Testis (tissue), 3 donors: ENCODE results near the gene TMEM203. TPM values are rescaled to one million over a fixed set of nuclear protein-coding genes. Genes with fewer than 3 reads are reported as not detected.

Source experiments
- DNase-seq: peaks from one replicate; pipeline ENCODE4 v3.0.0-alpha.2; 2019
- H3K27ac ChIP-seq, 2 donors: fragments of 200-600 bp; sonication (generic); one replicate each; pipeline ENCODE4 v1.5.1; 2019
- H3K27me3 ChIP-seq: fragments of 200-600 bp; sonication (generic); one replicate; pipeline ENCODE4 v1.5.1; 2019
- H3K36me3 ChIP-seq: fragments of 200-600 bp; sonication (generic); one replicate; pipeline ENCODE4 v1.5.1; 2017; ENCODE audit warnings: low read depth; ENCODE audit errors: missing control alignments
- H3K4me1 ChIP-seq: fragments of 200-600 bp; sonication (generic); one replicate; pipeline ENCODE4 v1.5.1; 2019
- H3K4me3 ChIP-seq, 2 donors: fragments of 200-600 bp; sonication (generic); one replicate each; pipeline ENCODE4 v1.5.1; 2017 to 2019
- H3K9me3 ChIP-seq: fragments of 200-600 bp; sonication (generic); one replicate; pipeline ENCODE4 v1.5.1; 2017
- CTCF ChIP-seq, 3 experiments: fragments of 450-650 bp in 2 of 3; fragments of 200-600 bp in 1 of 3; sonication (generic) in 1 of 3; IDR thresholded peaks; one replicate each; pipeline ENCODE4 v1.5.1; 2016 to 2019; ENCODE audit warnings: antibody characterized with exemption in 3 of 3, mild to moderate bottlenecking in 2 of 3, moderate library complexity in 1 of 3
- POLR2A ChIP-seq: fragments of 450-650 bp; IDR thresholded peaks from one replicate; pipeline ENCODE4 v1.6.1; 2017; ENCODE audit warnings: antibody characterized with exemption, mild to moderate bottlenecking, moderate library complexity
- WGBS, 2 donors: methylation state at CpG; one replicate each; pipeline ENCODE4 v1.1.5; 2018; 5-methylcytosine and 5-hydroxymethylcytosine counted together
- intact Hi-C: fragments of 100-400 bp; cut with DNase I; formaldehyde crosslinking; loops from one replicate; pipeline ENCODE4 v1.15.1; 2023; ENCODE audit warnings: low total_unique reads
- polyA plus RNA-seq: library from polyadenylated mRNA; stranded (reverse); fragments of 350-450 nt; fragmentation: Illumina TruSeq; extraction: RNeasy Lipid Tissue Mini Kit (QIAGEN cat#74804); gene quantifications from one replicate; pipeline ENCODE4 v1.2.3, GENCODE V29; 2014; ENCODE audit warnings: low read depth, low replicate concordance; ENCODE audit not compliant: insufficient read depth
- total RNA-seq, 2 donors: library from RNA; depleted of rRNA; stranded (reverse); fragments of >200 nt; gene quantifications; one replicate each; pipeline ENCODE4 v1.2.3, GENCODE V29; 2016

Gene TMEM203
- total and polyA plus RNA-seq, 3 donors from 2014 or later, result 36.3 to 51.2 (median 48.0) TPM

GRCh38 chr9:137225699-137226331, 20.4 kb upstream of the TMEM203 start:
- intact Hi-C loops, result loop anchor here (10.0 kb wide), 1 partner anchor 111 kb away; the partner anchor contains the start of gene DPP7
- DNase-seq, result no peak
- no peaks in the 10 kb centered on the region for H3K9me3 ChIP-seq
- no peaks in the 10 kb centered on the region for H3K27me3 ChIP-seq
- no peak overlapping the region for H3K4me3 ChIP-seq
- 81 to 93% methylated on average over 6 to 21 of the region's 21 CpGs for WGBS, 2 donors
- TF ChIP-seq CTCF (IDR thresholded peaks at IDR 0.05), result no peak
- TF ChIP-seq POLR2A, result no peak
- H3K4me1 ChIP-seq, result peaks cover 28% of the 10 kb centered on the region
- no peak overlapping the region for H3K27ac ChIP-seq
- no peaks in the 10 kb centered on the region for H3K36me3 ChIP-seq

GRCh38 chr9:137224830-137225694, 19.6 kb upstream of the TMEM203 start, which contains the start of gene CYSRT1:
Gene CYSRT1, plus strand, starts transcription at chr9:137225174. Its CDS starts 448 bp downstream, at chr9:137225622.
- peaks cover 28% of the 10 kb centered on the region for H3K4me1 ChIP-seq
- intact Hi-C loops, result loop anchor here (10.0 kb wide), 1 partner anchor 110 kb away; the partner anchor contains the start of gene DPP7
- 55 to 68% methylated on average over 6 to 21 of the region's 23 CpGs for WGBS, 2 donors
- no peak for TF ChIP-seq POLR2A
- no peak for TF ChIP-seq CTCF (IDR thresholded peaks at IDR 0.05)
- no peak for DNase-seq
- H3K9me3 ChIP-seq, result no peaks in the 10 kb centered on the region
- H3K36me3 ChIP-seq, result no peaks in the 10 kb centered on the region
- H3K27ac ChIP-seq, result no peak within 1 kb of the TSS
- H3K27me3 ChIP-seq, result no peaks in the 10 kb centered on the region
- peak within 1 kb of the TSS; percentile 56 to 76 for H3K4me3 ChIP-seq

- Histone ChIP-seq H3K9me3 (no peaks in the 10 kb centered on the region), H3K4me1 (peaks cover 26% of the 10 kb centered on the region), H3K27ac (peak overlapping the region; percentile 59 to 68), H3K27me3 (no peaks in the 10 kb centered on the region), H3K36me3 (no peaks in the 10 kb centered on the region), H3K4me3 (peak overlapping the region; percentile 56 to 76)
- intact Hi-C loops, result loop anchor here (10.0 kb wide), 1 partner anchor 109 kb away; the partner anchor contains the start of gene DPP7
- 0 to 1% methylated on average over 2 to 62 of the region's 63 CpGs for WGBS, 2 donors
- TF ChIP-seq CTCF (IDR thresholded peaks at IDR 0.05), result no peak
- TF ChIP-seq POLR2A, result no peak
- peak; percentile 96 for DNase-seq
Measured at GRCh38 chr9:137223078-137223970, 17.9 kb upstream of the TMEM203 start.

- Histone ChIP-seq H3K36me3 (no peaks in the 10 kb centered on the region), H3K4me3 (peak within 1 kb of the TSS; percentile 56 to 76), H3K27me3 (no peaks in the 10 kb centered on the region), H3K27ac (peak within 1 kb of the TSS; percentile 59 to 68), H3K9me3 (no peaks in the 10 kb centered on the region), H3K4me1 (peaks cover 23% of the 10 kb centered on the region)
- DNase-seq, result no peak
- 0 to 2% methylated on average over 3 to 46 of the region's 88 CpGs for WGBS, 2 donors
- intact Hi-C loops, result loop anchor here (10.0 kb wide), 1 partner anchor 108 kb away; the partner anchor contains the start of gene DPP7
- TF ChIP-seq POLR2A, result no peak
- no peak for TF ChIP-seq CTCF (IDR thresholded peaks at IDR 0.05)
Measured at GRCh38 chr9:137222190-137223077, 17.0 kb upstream of the TMEM203 start, which contains the start of gene RNF208. Gene RNF208, minus strand, starts transcription at chr9:137222240. Its CDS starts 1,028 bp downstream, at chr9:137221212.
